RWPE2 (cell line): ENCODE data around the gene SUGCT.
"Not testable (repeated sequence)": the region's sequence is repeated elsewhere in the genome, so short reads cannot be mapped to it uniquely, and the experiment has no call there.

Experiments
- ATAC-seq: fragments of 200-7000 bp; cut with Tn5 transposase; 3 replicates; pipeline ENCODE4 v1.9.1; 2021; ENCODE audit warnings: low read depth
- DNase-seq: peaks from one replicate; pipeline ENCODE4 v3.0.0-alpha.2; 2020; ENCODE audit warnings: low spot score
- H3K27ac ChIP-seq: fragments of 450-650 bp; 2 replicates; pipeline ENCODE4 v1.5.1; 2017; ENCODE audit warnings: mild to moderate bottlenecking; ENCODE audit not compliant: poor library complexity, severe bottlenecking
- H3K27me3 ChIP-seq: fragments of 250-450 bp; sonication (Bioruptor Pico); 2 replicates; pipeline ENCODE4 v1.5.1; 2021; ENCODE audit warnings: mild to moderate bottlenecking, moderate library complexity; ENCODE audit not compliant: insufficient read depth, poor library complexity, severe bottlenecking
- H3K36me3 ChIP-seq: fragments of 250-450 bp; sonication (Bioruptor Pico); 2 replicates; pipeline ENCODE4 v1.5.1; 2020; ENCODE audit warnings: low read depth, mild to moderate bottlenecking, moderate library complexity
- H3K4me1 ChIP-seq: fragments of 250-450 bp; sonication (Bioruptor Pico); 2 replicates; pipeline ENCODE4 v1.5.1; 2021; ENCODE audit warnings: mild to moderate bottlenecking, moderate library complexity; ENCODE audit not compliant: insufficient read depth, poor library complexity, severe bottlenecking
- H3K4me3 ChIP-seq: fragments of 250-450 bp; sonication (Bioruptor Pico); 2 replicates; pipeline ENCODE4 v1.5.1; 2021; ENCODE audit warnings: mild to moderate bottlenecking, moderate library complexity; ENCODE audit not compliant: severe bottlenecking
- H3K9me3 ChIP-seq: fragments of 250-450 bp; sonication (Bioruptor Pico); 2 replicates; pipeline ENCODE4 v1.5.1; 2021; ENCODE audit warnings: mild to moderate bottlenecking, moderate library complexity; ENCODE audit not compliant: severe bottlenecking
- CTCF ChIP-seq: fragments of 450-650 bp; IDR thresholded peaks from one replicate; pipeline ENCODE4 v1.5.1; 2017; ENCODE audit warnings: mild to moderate bottlenecking, moderate library complexity; ENCODE audit not compliant: poor library complexity, severe bottlenecking

SUGCT gene

GRCh38 chr7:40612298-40612697 lies 477.5 kb downstream of the SUGCT start:
- no peaks in the 10 kb centered on the region for H3K9me3 ChIP-seq
- H3K27me3 ChIP-seq, result no peaks in the 10 kb centered on the region
- no peaks in the 10 kb centered on the region for H3K36me3 ChIP-seq
- no peak for TF ChIP-seq CTCF
- DNase-seq (no peak), ATAC-seq (no peak)
- H3K27ac ChIP-seq, result no peak overlapping the region
- H3K4me1 ChIP-seq, result no peaks in the 10 kb centered on the region
- H3K4me3 ChIP-seq, result no peak overlapping the region

- H3K27me3 ChIP-seq, result no peaks in the 10 kb centered on the region
- no peak overlapping the region for H3K4me3 ChIP-seq
- no peak for DNase-seq
- H3K4me1 ChIP-seq, result no peaks in the 10 kb centered on the region
- ATAC-seq, result no peak
- H3K9me3 ChIP-seq, result no peaks in the 10 kb centered on the region
- no peaks in the 10 kb centered on the region for H3K36me3 ChIP-seq
- H3K27ac ChIP-seq, result no peak overlapping the region
- no peak for TF ChIP-seq CTCF
These were observed 484.8 kb downstream of the SUGCT start for GRCh38 chr7:40619647-40620046.

DNA sequence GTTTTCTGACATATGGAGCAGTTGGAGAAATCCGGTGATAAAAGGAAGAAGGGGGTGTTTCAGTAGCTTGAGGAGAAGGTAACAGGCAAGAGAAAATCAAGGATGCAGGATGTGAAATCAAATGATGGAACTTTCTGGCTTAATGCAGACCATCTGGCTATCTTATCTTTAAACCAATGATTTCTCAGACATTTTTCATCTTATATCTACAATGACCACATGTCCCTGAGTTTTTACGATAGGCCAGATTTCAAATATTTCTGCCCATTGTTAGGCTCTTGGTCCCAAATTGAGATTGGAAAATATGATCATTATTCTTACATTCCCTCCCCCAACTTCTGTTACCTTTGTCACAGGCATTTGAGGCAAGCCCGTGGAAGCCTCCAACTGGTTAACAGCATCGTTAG lies 486.8 kb downstream of the SUGCT start:
- H3K27ac ChIP-seq, result no peak overlapping the region
- TF ChIP-seq CTCF, result no peak
- no peak for ATAC-seq

GRCh38 chr7:40622941-40623501 lies 488.2 kb downstream of the SUGCT start:
- no peaks in the 10 kb centered on the region for H3K36me3 ChIP-seq
- H3K27me3 ChIP-seq, result no peaks in the 10 kb centered on the region
- no peak for DNase-seq
- ATAC-seq, result no peak
- H3K4me1 ChIP-seq, result no peaks in the 10 kb centered on the region
- H3K27ac ChIP-seq, result no peak overlapping the region
- H3K9me3 ChIP-seq, result no peaks in the 10 kb centered on the region
- H3K4me3 ChIP-seq, result no peak overlapping the region
- TF ChIP-seq CTCF, result no peak

More for the DNA sequence above, 486.8 kb downstream of the SUGCT start:
- Histone ChIP-seq H3K27me3 (no peaks in the 10 kb centered on the region), H3K4me1 (no peaks in the 10 kb centered on the region), H3K36me3 (no peaks in the 10 kb centered on the region), H3K4me3 (no peak overlapping the region), H3K9me3 (no peaks in the 10 kb centered on the region)
- no peak for DNase-seq

DNA sequence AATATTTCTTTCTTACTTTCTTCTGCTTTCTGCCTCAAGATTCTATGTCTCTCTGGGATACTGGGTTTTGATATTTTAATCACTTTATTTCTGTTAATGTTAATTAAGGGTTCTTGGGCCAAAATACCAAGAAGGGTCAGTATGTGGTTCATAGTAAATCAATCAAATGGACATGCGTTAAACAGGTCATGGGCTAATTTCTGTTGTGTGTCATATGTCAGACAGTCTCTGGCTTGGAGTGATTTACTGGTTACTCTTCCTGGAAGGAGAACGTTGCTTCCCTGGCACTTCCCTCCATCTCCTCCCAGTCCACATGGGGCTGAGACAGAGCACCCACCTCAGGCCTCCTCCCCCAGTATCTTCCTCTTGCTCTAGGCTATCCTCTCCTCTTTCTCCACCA lies 489.1 kb downstream of the SUGCT start:
- ATAC-seq (no peak), DNase-seq (no peak)
- H3K27ac ChIP-seq, result no peak overlapping the region
- no peak overlapping the region for H3K4me3 ChIP-seq
- no peaks in the 10 kb centered on the region for H3K27me3 ChIP-seq
- H3K9me3 ChIP-seq, result no peaks in the 10 kb centered on the region
- H3K36me3 ChIP-seq, result no peaks in the 10 kb centered on the region
- no peaks in the 10 kb centered on the region for H3K4me1 ChIP-seq
- TF ChIP-seq CTCF, result no peak

DNA sequence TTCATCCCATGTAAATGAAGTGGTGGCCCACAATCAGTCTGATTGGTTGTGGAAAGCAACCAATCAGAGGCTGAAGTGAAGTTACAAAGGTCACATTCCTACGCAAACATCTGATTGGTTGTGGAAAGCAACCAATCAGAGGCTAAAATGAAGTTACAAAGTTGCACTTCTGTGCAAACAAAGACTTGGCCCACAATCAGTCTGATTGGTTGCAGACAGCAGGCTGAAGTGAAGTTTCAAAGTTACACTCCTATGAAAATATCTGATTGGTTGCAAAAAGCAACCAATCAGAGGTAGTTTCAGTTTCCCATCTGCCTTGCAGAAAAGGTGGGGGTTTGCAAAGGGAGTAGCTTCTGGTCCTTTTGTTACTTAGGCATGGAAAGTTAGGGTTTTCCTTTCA lies 492.6 kb downstream of the SUGCT start:
- not testable (repeated sequence) for ATAC-seq, H3K4me1 ChIP-seq, H3K36me3 ChIP-seq

More for the DNA sequence above, 492.6 kb downstream of the SUGCT start:
- H3K27ac ChIP-seq, H3K9me3 ChIP-seq, H3K27me3 ChIP-seq, H3K4me3 ChIP-seq, DNase-seq: not testable (repeated sequence)
